ENCODE data around the gene ARID5B. TPM values are rescaled to one million over a fixed set of nuclear protein-coding genes. Genes with fewer than 3 reads are reported as not detected.
A peak's percentile ranks its signal among the peaks of the same experiment; 100 is the strongest.

Gene ARID5B
- total and polyA plus RNA-seq, 2 experiments from 2014 or later, result 1.3 to 1.6 TPM

GRCh38 chr10:62052276-62052675 lies 150.8 kb downstream of the ARID5B start:
- no peaks in the 10 kb centered on the region for H3K79me2 ChIP-seq (replicated peaks; ENCODE audit: insufficient read depth)
- H3F3A ChIP-seq (replicated peaks; ENCODE audit: low read depth), result no peaks in the 10 kb centered on the region
- DNase-seq (ENCODE audit: low spot score), result no peak
- H3K4me3 ChIP-seq, result no peak overlapping the region
- no peaks in the 10 kb centered on the region for H3K36me3 Mint-ChIP-seq (ENCODE audit: low read depth)
- no peak overlapping the region for H3K4me3 Mint-ChIP-seq
- H3K4me2 ChIP-seq, result 0 out of 2 replicates have a peak overlapping the region, but pooled peaks have one; percentile 65
- H3K36me3 ChIP-seq (ENCODE audit: insufficient read depth), result no peaks in the 10 kb centered on the region
- H3K27me3 ChIP-seq (ENCODE audit: insufficient read depth), result no peaks in the 10 kb centered on the region
- no peak overlapping the region for H3K27ac Mint-ChIP-seq
- H2AFZ ChIP-seq, result no peak overlapping the region
- ATAC-seq, result no peak
- no peaks in the 10 kb centered on the region for H3K9me3 Mint-ChIP-seq
- no peaks in the 10 kb centered on the region for H4K20me1 ChIP-seq (replicated peaks; ENCODE audit: insufficient read depth)
- H3K9me2 ChIP-seq (ENCODE audit: insufficient read depth), result peaks cover 16% of the 10 kb centered on the region
- H3K4me1 Mint-ChIP-seq, result peaks cover 45% of the 10 kb centered on the region
- peaks cover 7% of the 10 kb centered on the region for H3K27me3 Mint-ChIP-seq (ENCODE audit: insufficient read depth, low read depth, poor library complexity)
- peaks cover 45% of the 10 kb centered on the region for H3K4me1 ChIP-seq (ENCODE audit: insufficient read depth)
- H3K27ac ChIP-seq (ENCODE audit: low read depth), result no peak overlapping the region
- TF ChIP-seq ZNF462 (CRISPR knock-in tag; IDR thresholded peaks at IDR 0.05) (no peak), REST (IDR thresholded peaks at IDR 0.05; ENCODE audit: unreplicated experiment) (no peak), POLR2AphosphoS5 (IDR thresholded peaks at IDR 0.05; ENCODE audit: low read depth) (no peak), CREB1 (CRISPR knock-in tag; IDR thresholded peaks at IDR 0.05; ENCODE audit: low read depth) (no peak), NANOG (IDR thresholded peaks at IDR 0.05; ENCODE audit: borderline replicate concordance) (no peak), ZNF114 (CRISPR knock-in tag; IDR thresholded peaks at IDR 0.05) (no peak), CTCF (conservative IDR thresholded peaks at IDR 0.05; ENCODE audit: low read depth in 2 of 2) (no peak), JUNB (IDR thresholded peaks at IDR 0.05; ENCODE audit: unreplicated experiment) (no peak), ZNF331 (CRISPR knock-in tag; IDR thresholded peaks at IDR 0.05; ENCODE audit: low read depth) (no peak), EZH2phosphoT487 (IDR thresholded peaks at IDR 0.05; ENCODE audit: unreplicated experiment) (no peak), STAT1 (IDR thresholded peaks at IDR 0.05; ENCODE audit: unreplicated experiment) (no peak)

Data from GM23338 (cell line).